Occipital lobe (tissue), 2 donors: ENCODE data around the gene CHST7. TPM values are rescaled to one million over a fixed set of nuclear protein-coding genes. Genes with fewer than 3 reads are reported as not detected.
A peak's percentile ranks its signal among the peaks of the same experiment; 100 is the strongest.
"Not testable (repeated sequence)": the region's sequence is repeated elsewhere in the genome, so short reads cannot be mapped to it uniquely, and the experiment has no call there.

Source experiments
- DNase-seq: peaks from one replicate; lab custom pipeline; 2025; lab: John Stamatoyannopoulos, UW
- total RNA-seq: library from RNA; depleted of rRNA; stranded (reverse); fragments of >200 nt; gene quantifications from one replicate; pipeline ENCODE4 v1.2.3, GENCODE V29; 2014

CHST7 gene
- total RNA-seq = 6.7 TPM

GRCh38 chrX:46573331-46573891, at the start of gene CHST7:
TSS of gene CHST7 (plus strand) at chrX:46573765. CDS start at chrX:46573932, 167 bp downstream.
- no peak for DNase-seq

GRCh38 chrX:46528640-46529039, 44.9 kb upstream of the CHST7 start:
- DNase-seq = not testable (repeated sequence)

GRCh38 chrX:46529740-46530403, 43.7 kb upstream of the CHST7 start:
- not testable (repeated sequence) for DNase-seq

GRCh38 chrX:46530404-46530908, 43.1 kb upstream of the CHST7 start:
- not testable (repeated sequence) for DNase-seq

- no peak for DNase-seq
Observed at GRCh38 chrX:46531442-46531841, 42.1 kb upstream of the CHST7 start.

GRCh38 chrX:46543441-46543840, 30.1 kb upstream of the CHST7 start:
- no peak for DNase-seq

GRCh38 chrX:46544527-46544926, 29.0 kb upstream of the CHST7 start:
- DNase-seq = not testable (repeated sequence)

GRCh38 chrX:46545111-46546005, 28.2 kb upstream of the CHST7 start, which contains the start of gene ZNF674:
TSS of gene ZNF674 (minus strand) at chrX:46545421. CDS start at chrX:46542087, 3,334 bp downstream.
- DNase-seq = peak; percentile 82

- no peak for DNase-seq
Observed at GRCh38 chrX:46547857-46548256, 25.7 kb upstream of the CHST7 start.

- no peak for DNase-seq
Observed at GRCh38 chrX:46549914-46550313, 23.7 kb upstream of the CHST7 start.

- DNase-seq = no peak
Observed at GRCh38 chrX:46551494-46552128, 22.0 kb upstream of the CHST7 start.

- no peak for DNase-seq
Observed at GRCh38 chrX:46553935-46554334, 19.6 kb upstream of the CHST7 start.

GRCh38 chrX:46554942-46555341, 18.6 kb upstream of the CHST7 start:
- no peak for DNase-seq

- no peak for DNase-seq
Observed at GRCh38 chrX:46559062-46559461, 14.5 kb upstream of the CHST7 start.

- no peak for DNase-seq
Observed at GRCh38 chrX:46561824-46562657, 11.5 kb upstream of the CHST7 start.

GRCh38 chrX:46567388-46567787, 6.2 kb upstream of the CHST7 start:
- no peak for DNase-seq

- DNase-seq = no peak
Observed at GRCh38 chrX:46569621-46570020, 3.9 kb upstream of the CHST7 start.

GRCh38 chrX:46571423-46572339, 1.9 kb upstream of the CHST7 start:
- DNase-seq = no peak

GRCh38 chrX:46572340-46572936, 1.1 kb upstream of the CHST7 start:
- DNase-seq = no peak
